SH-SY5Y (cell line): ENCODE data around the gene HOXC10.

Source experiments
- GATA2 ChIP-seq: IDR thresholded peaks from 2 replicates; pipeline ENCODE4 v1.6.1; 2011; ENCODE audit warnings: mild to moderate bottlenecking, low read depth, low read length
- GATA3 ChIP-seq: IDR thresholded peaks from 2 replicates; pipeline ENCODE4 v1.6.1; 2011; ENCODE audit warnings: low read depth, mild to moderate bottlenecking, low read length, moderate library complexity

The HOXC10 gene

GRCh38 chr12:53975064-53975471 is 9.9 kb upstream of the HOXC10 start:
- TF ChIP-seq GATA2: no peak
- TF ChIP-seq GATA3: no peak

GRCh38 chr12:53975479-53976152 is 9.3 kb upstream of the HOXC10 start:
- TF ChIP-seq GATA3 (no peak), GATA2 (no peak)

DNA sequence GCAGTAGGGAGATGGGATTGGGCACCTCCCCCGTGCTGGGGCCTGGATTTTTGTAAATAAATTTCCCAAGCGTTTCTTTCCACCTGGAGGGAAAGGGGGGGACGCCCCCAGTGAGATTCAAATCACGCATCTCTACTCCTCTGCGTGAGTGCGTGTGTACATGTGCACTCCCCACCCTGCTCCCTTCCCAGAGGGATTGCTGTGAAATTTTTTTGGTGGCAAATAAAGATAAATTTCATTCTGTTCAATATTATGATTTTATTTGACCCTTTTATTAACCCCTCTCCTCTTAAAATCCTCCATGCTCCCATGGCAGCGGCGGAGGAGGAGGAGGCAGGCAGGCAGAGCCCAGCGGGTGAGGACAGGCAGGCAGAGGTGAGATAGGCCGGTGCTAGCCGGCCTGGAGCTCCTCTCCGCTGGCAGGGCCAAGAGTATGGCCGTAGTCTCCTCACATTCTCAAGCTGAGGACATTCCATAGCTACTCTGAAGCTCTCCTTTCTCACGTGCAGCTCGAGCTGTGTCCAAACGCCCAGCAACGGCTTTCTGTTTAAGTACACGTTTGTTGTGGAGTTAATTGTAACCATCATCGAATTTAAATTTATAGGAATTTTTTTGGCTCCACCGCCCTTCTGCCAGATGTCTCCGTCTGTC is 8.6 kb upstream of the HOXC10 start:
- TF ChIP-seq GATA2 (no peak), GATA3 (no peak)

- TF ChIP-seq GATA3 (no peak), GATA2 (no peak)
Observed at GRCh38 chr12:53976823-53977595, 7.9 kb upstream of the HOXC10 start.

GRCh38 chr12:53977596-53978445 is 7.1 kb upstream of the HOXC10 start:
- TF ChIP-seq GATA2: no peak
- TF ChIP-seq GATA3: no peak

DNA sequence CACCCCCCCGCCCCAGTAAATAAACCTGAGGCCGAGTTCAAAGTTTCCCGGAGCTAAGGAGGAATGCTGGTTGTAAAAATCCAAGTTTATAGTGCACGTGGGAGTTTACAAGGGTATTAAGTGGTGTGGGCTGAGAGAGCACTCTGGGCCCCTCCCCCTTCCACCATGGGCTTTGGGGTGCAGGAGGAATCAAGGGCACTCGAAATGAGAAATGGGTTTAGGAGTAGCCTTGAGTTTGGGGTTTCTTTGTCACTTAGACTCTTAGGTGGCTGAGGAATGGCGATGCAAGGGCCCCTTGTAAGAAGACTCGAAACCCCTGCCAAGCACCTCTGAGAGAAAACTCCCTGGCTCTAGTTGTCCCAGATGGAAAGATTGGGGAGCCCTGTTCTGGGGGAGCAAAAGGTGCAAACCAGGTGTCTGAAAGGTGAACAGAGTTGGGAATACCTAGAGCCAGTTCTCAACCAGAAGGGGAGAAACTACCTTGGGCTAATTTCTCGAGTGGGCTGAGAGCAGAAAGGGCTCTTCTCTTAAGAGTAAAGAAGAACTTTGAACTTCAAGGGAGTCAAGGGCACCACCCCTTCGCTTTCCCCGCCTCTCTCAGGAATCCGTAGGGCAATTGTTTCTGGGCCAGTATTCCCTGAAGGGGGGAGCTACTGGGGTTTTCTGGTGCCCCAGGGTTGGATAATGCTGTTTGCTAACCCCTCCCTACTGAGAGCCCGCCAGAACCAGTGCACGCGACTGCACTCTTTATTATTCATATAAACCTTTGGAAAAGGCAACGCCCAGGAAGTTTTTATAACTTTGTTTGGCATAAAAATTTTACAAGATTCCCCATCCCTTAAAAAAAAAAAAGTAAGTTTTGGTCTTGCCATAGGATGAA is 6.2 kb upstream of the HOXC10 start:
- no peak for TF ChIP-seq GATA2
- TF ChIP-seq GATA3: no peak

- TF ChIP-seq GATA2 (no peak), GATA3 (no peak)
Observed at GRCh38 chr12:53980104-53980801, 4.7 kb upstream of the HOXC10 start.

DNA sequence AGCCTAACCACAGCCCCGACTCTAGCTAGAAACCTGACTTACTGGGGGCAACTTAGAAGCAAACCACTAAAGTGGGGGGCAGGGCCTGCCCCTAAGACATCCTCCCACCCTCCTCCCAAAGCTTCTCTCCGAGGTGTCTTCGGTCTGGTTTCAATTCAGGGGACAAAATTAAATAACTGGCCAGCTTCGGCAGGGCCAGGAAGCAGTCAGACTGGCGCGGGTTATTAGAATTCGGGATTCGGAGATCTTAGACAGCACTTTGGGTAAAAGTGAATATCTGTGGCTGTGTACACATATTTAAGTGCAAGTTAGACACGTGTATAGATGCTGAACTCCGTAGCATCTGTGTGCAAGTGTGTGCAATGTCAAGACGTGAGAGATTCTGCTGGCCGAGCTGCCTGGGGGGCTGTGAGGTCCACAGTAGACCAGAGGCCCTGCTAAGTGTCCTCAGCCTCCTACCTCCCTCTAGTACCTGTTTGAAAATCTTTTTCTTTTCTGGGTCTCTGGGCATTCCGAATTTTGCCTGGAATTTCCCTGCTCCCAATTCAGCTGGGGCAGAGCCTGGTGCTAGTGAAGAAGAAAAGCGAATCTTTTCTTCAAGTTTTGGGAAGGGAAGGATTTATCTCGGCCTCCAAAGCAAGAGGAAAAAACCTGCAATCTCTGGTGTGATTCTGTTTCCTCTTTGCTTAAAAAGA is 4.0 kb upstream of the HOXC10 start:
- TF ChIP-seq GATA2: no peak
- TF ChIP-seq GATA3: no peak

GRCh38 chr12:53981634-53982565 is 3.0 kb upstream of the HOXC10 start:
- no peak for TF ChIP-seq GATA2
- no peak for TF ChIP-seq GATA3

- TF ChIP-seq GATA2 (no peak), GATA3 (no peak)
Observed at GRCh38 chr12:53982648-53983567, 2.0 kb upstream of the HOXC10 start.

DNA sequence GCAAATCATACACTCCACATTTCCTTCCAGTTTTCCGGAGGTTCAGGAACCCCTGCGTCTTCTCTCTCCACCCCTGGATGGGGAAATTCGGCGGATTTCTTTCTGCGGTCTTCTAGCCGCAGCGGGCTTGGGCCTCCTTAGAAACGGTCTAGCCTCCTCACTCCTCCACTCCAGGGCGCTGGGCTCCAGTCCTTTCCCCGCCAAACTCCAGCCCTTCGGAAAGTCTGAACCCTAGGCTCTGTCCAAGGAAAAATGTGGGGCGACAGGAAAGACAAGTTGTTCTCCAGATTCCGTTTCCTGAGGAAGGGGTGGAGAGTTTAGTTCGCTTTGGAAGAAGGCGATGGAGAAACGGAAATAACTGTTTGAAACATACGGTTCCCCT is 1.4 kb upstream of the HOXC10 start:
- no peak for TF ChIP-seq GATA3
- TF ChIP-seq GATA2: no peak
